ENCODE data around the gene ARHGEF39.

DNA sequence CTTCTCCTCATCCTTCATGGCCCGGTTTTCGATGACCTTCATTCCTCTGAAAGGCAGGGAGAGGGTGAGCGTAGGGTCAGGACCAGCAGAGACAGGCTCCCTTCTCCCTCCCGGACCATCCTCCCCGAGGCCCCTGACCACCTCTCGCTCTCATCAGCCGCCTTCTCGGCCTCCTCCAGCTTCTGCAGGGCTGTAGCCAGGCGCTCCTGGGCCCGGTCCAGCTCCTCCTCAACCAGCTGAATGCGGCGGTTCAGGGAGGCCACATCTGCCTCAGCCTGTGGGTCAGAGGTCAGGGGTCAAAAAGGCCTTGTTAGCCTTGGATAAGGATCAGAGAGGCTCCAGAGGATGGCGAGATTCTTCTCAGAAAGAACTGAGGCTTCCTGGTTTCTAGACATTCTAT is 20.5 kb upstream of the ARHGEF39 start:
- TF ChIP-seq, protein P1, sequence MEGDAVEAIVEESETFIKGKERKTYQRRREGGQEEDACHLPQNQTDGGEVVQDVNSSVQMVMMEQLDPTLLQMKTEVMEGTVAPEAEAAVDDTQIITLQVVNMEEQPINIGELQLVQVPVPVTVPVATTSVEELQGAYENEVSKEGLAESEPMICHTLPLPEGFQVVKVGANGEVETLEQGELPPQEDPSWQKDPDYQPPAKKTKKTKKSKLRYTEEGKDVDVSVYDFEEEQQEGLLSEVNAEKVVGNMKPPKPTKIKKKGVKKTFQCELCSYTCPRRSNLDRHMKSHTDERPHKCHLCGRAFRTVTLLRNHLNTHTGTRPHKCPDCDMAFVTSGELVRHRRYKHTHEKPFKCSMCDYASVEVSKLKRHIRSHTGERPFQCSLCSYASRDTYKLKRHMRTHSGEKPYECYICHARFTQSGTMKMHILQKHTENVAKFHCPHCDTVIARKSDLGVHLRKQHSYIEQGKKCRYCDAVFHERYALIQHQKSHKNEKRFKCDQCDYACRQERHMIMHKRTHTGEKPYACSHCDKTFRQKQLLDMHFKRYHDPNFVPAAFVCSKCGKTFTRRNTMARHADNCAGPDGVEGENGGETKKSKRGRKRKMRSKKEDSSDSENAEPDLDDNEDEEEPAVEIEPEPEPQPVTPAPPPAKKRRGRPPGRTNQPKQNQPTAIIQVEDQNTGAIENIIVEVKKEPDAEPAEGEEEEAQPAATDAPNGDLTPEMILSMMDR (IDR thresholded peaks at IDR 0.05; ENCODE audit: low read length) = no peak
- TF ChIP-seq EZH2phosphoT487 (IDR thresholded peaks at IDR 0.05; ENCODE audit: low read length) (no peak), EZH2 (optimal IDR thresholded peaks at IDR 0.05; ENCODE audit: low read depth, low read length) (no peak)

Data from MM.1S (cell line).